HepG2 (cell line): ENCODE data around the gene PKD2L1. TPM values are rescaled to one million over a fixed set of nuclear protein-coding genes. Genes with fewer than 3 reads are reported as not detected.

Source experiments
- ARHGAP35 ChIP-seq: sonication (generic); formaldehyde crosslinking; IDR thresholded peaks from 2 replicates; pipeline ENCODE4 v1.9.0; 2022; ENCODE audit warnings: mild to moderate bottlenecking, inconsistent platforms, moderate library complexity, missing genetic modification reagents, borderline replicate concordance
- CCDC6 ChIP-seq: sonication (generic); formaldehyde crosslinking; IDR thresholded peaks from 2 replicates; pipeline ENCODE4 v1.8.1; 2022; ENCODE audit warnings: mild to moderate bottlenecking, missing genetic modification reagents, moderate library complexity
- ERF ChIP-seq: IDR thresholded peaks from 2 replicates; pipeline ENCODE4 v1.6.1; 2018; ENCODE audit warnings: missing biosample characterization, missing genetic modification reagents
- ISX ChIP-seq: sonication (generic); formaldehyde crosslinking; conservative IDR thresholded peaks from 2 replicates; pipeline ENCODE4 v1.5.0; 2020; ENCODE audit warnings: missing genetic modification reagents
- KDM1A ChIP-seq: IDR thresholded peaks from 2 replicates; pipeline ENCODE4 v1.6.1; 2016; ENCODE audit warnings: missing compliant biosample characterization
- KDM3A ChIP-seq: IDR thresholded peaks from 2 replicates; pipeline ENCODE4 v1.6.1; 2018; ENCODE audit warnings: low read depth, missing compliant biosample characterization
- NFE2 ChIP-seq: sonication (generic); formaldehyde crosslinking; IDR thresholded peaks from 2 replicates; pipeline ENCODE4 v1.4.0; 2020; ENCODE audit warnings: missing genetic modification reagents
- POLR2A ChIP-seq, 2 experiments: IDR thresholded peaks; 2 replicates each; pipeline ENCODE4 v1.6.1; 2011; ENCODE audit warnings: low read depth in 2 of 2, low read length in 2 of 2, mild to moderate bottlenecking in 1 of 2, moderate library complexity in 1 of 2; ENCODE audit not compliant: insufficient read depth in 1 of 2
- SIN3A ChIP-seq: IDR thresholded peaks from 2 replicates; pipeline ENCODE4 v1.6.1; 2011; ENCODE audit warnings: low read depth, mild to moderate bottlenecking, control low read depth, low read length, borderline replicate concordance
- SIN3B ChIP-seq: fragments of 150-350 bp; IDR thresholded peaks from 2 replicates; pipeline ENCODE4 v1.6.1; 2014; ENCODE audit warnings: low read length
- SMAD3 ChIP-seq: sonication (generic); formaldehyde crosslinking; IDR thresholded peaks from 2 replicates; pipeline ENCODE4 v1.4.0; 2020; ENCODE audit warnings: missing genetic modification reagents
- TSC22D2 ChIP-seq: sonication (generic); formaldehyde crosslinking; IDR thresholded peaks from 2 replicates; pipeline ENCODE4 v1.5.1; 2020; ENCODE audit warnings: missing genetic modification reagents, mild to moderate bottlenecking, borderline replicate concordance
- USF2 ChIP-seq, 2 experiments: sonication (generic) in 1 of 2; formaldehyde crosslinking in 1 of 2; IDR thresholded peaks; 2 replicates each; pipeline versions ENCODE4 v1.5.1 to v1.6.1; 2011 to 2020; ENCODE audit warnings: borderline replicate concordance in 1 of 2, low read depth in 1 of 2, low read length in 1 of 2, mild to moderate bottlenecking in 1 of 2, missing genetic modification reagents in 1 of 2, moderate library complexity in 1 of 2
- ZFP1 ChIP-seq: IDR thresholded peaks from 2 replicates; pipeline ENCODE4 v1.6.1; 2016
- ZNF253 ChIP-seq: sonication (generic); formaldehyde crosslinking; IDR thresholded peaks from 2 replicates; pipeline ENCODE4 v1.8.0; 2022; ENCODE audit warnings: mild to moderate bottlenecking, missing genetic modification reagents, borderline replicate concordance
- ZNF460 ChIP-seq: sonication (generic); formaldehyde crosslinking; IDR thresholded peaks from 2 replicates; pipeline ENCODE4 v1.5.1; 2020; ENCODE audit warnings: missing genetic modification reagents, mild to moderate bottlenecking, borderline replicate concordance
- ZNF510 ChIP-seq: sonication (generic); formaldehyde crosslinking; IDR thresholded peaks from 2 replicates; pipeline ENCODE4 v1.4.0; 2020; ENCODE audit warnings: low read depth, mild to moderate bottlenecking, missing genetic modification reagents
- ZNF562 ChIP-seq: sonication (generic); formaldehyde crosslinking; IDR thresholded peaks from 2 replicates; pipeline ENCODE4 v1.8.0; 2022; ENCODE audit warnings: missing genetic modification reagents, borderline replicate concordance
- ZNF576 ChIP-seq: sonication (generic); formaldehyde crosslinking; IDR thresholded peaks from 2 replicates; pipeline ENCODE4 v1.4.0; 2020; ENCODE audit warnings: mild to moderate bottlenecking, missing genetic modification reagents
- ZNF713 ChIP-seq: sonication (generic); formaldehyde crosslinking; IDR thresholded peaks from 2 replicates; pipeline ENCODE4 v1.4.0; 2020; ENCODE audit warnings: mild to moderate bottlenecking, missing genetic modification reagents
- polyA plus RNA-seq, 8 experiments: library from polyadenylated mRNA; depleted of rRNA in 3 of 8; stranded (reverse) in 7 of 8; unstranded in 1 of 8; fragments of >200 nt; fragmentation: Illumina TruSeq in 4 of 8; extraction: Trizol in 4 of 8; gene quantifications; 2 replicates each; pipeline versions ENCODE4 v1.2.1 to v1.2.3, GENCODE V29; 2011 to 2016; ENCODE audit warnings: low read depth in 4 of 8, missing spikeins in 1 of 8, mixed read lengths in 1 of 8; ENCODE audit not compliant: insufficient read depth in 1 of 8
- total RNA-seq, 5 experiments: library from RNA; depleted of rRNA; stranded (reverse); fragments of >200 nt; fragmentation: Illumina TruSeq; extraction: Trizol; gene quantifications; 2 replicates each; pipeline ENCODE4 v1.2.3, GENCODE V29; 2016; ENCODE audit warnings: low read depth in 1 of 5
- TF ChIP-seq, protein P1 (sequence below): sonication (generic); formaldehyde crosslinking; IDR thresholded peaks from 2 replicates; pipeline ENCODE4 v1.8.0; 2023; ENCODE audit warnings: mild to moderate bottlenecking, missing genetic modification reagents
- TF ChIP-seq, protein P2 (sequence below): sonication (generic); formaldehyde crosslinking; IDR thresholded peaks from 2 replicates; pipeline ENCODE4 v1.5.0; 2020; ENCODE audit warnings: missing genetic modification reagents
- TF ChIP-seq, protein P3 (sequence below): sonication (generic); formaldehyde crosslinking; conservative IDR thresholded peaks from 2 replicates; pipeline ENCODE4 v1.8.1; 2023; ENCODE audit warnings: missing genetic modification reagents

The PKD2L1 gene
- total and polyA plus RNA-seq, 2 of the 13 experiments (the other 11 are each of a cell fraction or from before 2014, with no cell fraction given), result 0.07 to 0.15 TPM

GRCh38 chr10:100340948-100341847 lies 11.2 kb upstream of the PKD2L1 start (continued):
- TF ChIP-seq USF2 (IDR thresholded peaks at IDR 0.05; ENCODE audit: low read depth, low read length) (no peak), USF2 (CRISPR knock-in tag; IDR thresholded peaks at IDR 0.05; ENCODE audit: borderline replicate concordance) (no peak), SMAD3 (CRISPR knock-in tag) (no peak), TSC22D2 (no peak), KDM3A (CRISPR knock-in tag) (no peak), ZNF460 (CRISPR knock-in tag) (no peak), ZNF562 (CRISPR knock-in tag) (no peak), ZNF510 (CRISPR knock-in tag) (no peak), ERF (CRISPR knock-in tag) (peak; percentile 35), ISX (no peak), SIN3B (no peak), ZFP1 (CRISPR knock-in tag) (no peak), SIN3A (peak; percentile 40; the same call in 1 of the 2 replicates), NFE2 (no peak), ZNF253 (CRISPR knock-in tag) (no peak), POLR2A (IDR thresholded peaks at IDR 0.05; ENCODE audit: insufficient read depth in 1 of 2, low read depth in 2 of 2, low read length in 2 of 2) (peak in 1 of 2 experiments; percentile 70; a peak in 2 of 4 replicates), ARHGAP35 (CRISPR knock-in tag) (peak; percentile 44; the same call in 1 of the 2 replicates), CCDC6 (no peak), ZNF713 (CRISPR knock-in tag) (no peak), ZNF576 (CRISPR knock-in tag) (0 out of 2 replicates have a peak, but pooled peaks have one; percentile 43), KDM1A (CRISPR knock-in tag) (no peak)
- TF ChIP-seq, protein P1, sequence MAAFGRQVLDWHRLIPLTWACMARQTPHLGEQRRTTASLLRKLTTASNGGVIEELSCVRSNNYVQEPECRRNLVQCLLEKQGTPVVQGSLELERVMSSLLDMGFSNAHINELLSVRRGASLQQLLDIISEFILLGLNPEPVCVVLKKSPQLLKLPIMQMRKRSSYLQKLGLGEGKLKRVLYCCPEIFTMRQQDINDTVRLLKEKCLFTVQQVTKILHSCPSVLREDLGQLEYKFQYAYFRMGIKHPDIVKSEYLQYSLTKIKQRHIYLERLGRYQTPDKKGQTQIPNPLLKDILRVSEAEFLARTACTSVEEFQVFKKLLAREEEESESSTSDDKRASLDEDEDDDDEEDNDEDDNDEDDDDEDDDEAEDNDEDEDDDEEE (CRISPR knock-in tag), result no peak
- TF ChIP-seq, protein P2, sequence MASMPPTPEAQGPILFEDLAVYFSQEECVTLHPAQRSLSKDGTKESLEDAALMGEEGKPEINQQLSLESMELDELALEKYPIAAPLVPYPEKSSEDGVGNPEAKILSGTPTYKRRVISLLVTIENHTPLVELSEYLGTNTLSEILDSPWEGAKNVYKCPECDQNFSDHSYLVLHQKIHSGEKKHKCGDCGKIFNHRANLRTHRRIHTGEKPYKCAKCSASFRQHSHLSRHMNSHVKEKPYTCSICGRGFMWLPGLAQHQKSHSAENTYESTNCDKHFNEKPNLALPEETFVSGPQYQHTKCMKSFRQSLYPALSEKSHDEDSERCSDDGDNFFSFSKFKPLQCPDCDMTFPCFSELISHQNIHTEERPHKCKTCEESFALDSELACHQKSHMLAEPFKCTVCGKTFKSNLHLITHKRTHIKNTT (CRISPR knock-in tag), result no peak
- TF ChIP-seq, protein P3, sequence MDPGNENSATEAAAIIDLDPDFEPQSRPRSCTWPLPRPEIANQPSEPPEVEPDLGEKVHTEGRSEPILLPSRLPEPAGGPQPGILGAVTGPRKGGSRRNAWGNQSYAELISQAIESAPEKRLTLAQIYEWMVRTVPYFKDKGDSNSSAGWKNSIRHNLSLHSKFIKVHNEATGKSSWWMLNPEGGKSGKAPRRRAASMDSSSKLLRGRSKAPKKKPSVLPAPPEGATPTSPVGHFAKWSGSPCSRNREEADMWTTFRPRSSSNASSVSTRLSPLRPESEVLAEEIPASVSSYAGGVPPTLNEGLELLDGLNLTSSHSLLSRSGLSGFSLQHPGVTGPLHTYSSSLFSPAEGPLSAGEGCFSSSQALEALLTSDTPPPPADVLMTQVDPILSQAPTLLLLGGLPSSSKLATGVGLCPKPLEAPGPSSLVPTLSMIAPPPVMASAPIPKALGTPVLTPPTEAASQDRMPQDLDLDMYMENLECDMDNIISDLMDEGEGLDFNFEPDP (CRISPR knock-in tag), result no peak
